Motor neuron (in vitro differentiated cells): ENCODE measurements around the gene VWA1. TPM values are rescaled to one million over a fixed set of nuclear protein-coding genes. Genes with fewer than 3 reads are reported as not detected.
"Not testable (repeated sequence)": the region's sequence is repeated elsewhere in the genome, so short reads cannot be mapped to it uniquely, and the experiment has no call there.

ENCODE experiments used
- ATAC-seq, 8 experiments: fragments of 200-7000 bp; cut with Tn5 transposase; replicated peaks in 6 of 8; 2 replicates each; pipeline ENCODE4 v1.8.0; 2021; ENCODE audit warnings: mild to moderate bottlenecking in 8 of 8, moderate library complexity in 8 of 8
- H3K27ac ChIP-seq, 2 donors: fragments of 250-450 bp; sonication (Bioruptor Pico); 2 replicates each; pipeline ENCODE4 v1.9.0; 2021; ENCODE audit warnings: antibody characterized with exemption in 2 of 2, mild to moderate bottlenecking in 2 of 2, moderate library complexity in 1 of 2
- H3K4me1 ChIP-seq, 2 donors: fragments of 250-450 bp; sonication (Bioruptor Pico); replicated peaks in 1 of 2; 2 replicates each; pipeline ENCODE4 v1.6.1; 2021; ENCODE audit warnings: antibody characterized with exemption in 2 of 2, mild to moderate bottlenecking in 2 of 2, moderate library complexity in 1 of 2
- H3K4me3 ChIP-seq, 5 donors: fragments of 250-450 bp; sonication (Bioruptor Pico); 2 replicates each; pipeline ENCODE4 v1.9.0; 2021; ENCODE audit warnings: antibody characterized with exemption in 5 of 5, mild to moderate bottlenecking in 5 of 5, moderate library complexity in 4 of 5
- WGBS, 10 experiments: fragments of 450-650 bp; shearing (Covaris generic); methylation state at CpG; one replicate each; pipeline ENCODE4 v1.0.0; 2022; 5-methylcytosine and 5-hydroxymethylcytosine counted together
- in situ Hi-C, 9 experiments: fragments of 400-800 bp; cut with MboI; loops; one replicate each; pipeline ENCODE4 v1.15.0; 2021; ENCODE audit warnings: low sequenced_read_pairs in 9 of 9, low pct_unique_long_range_greater_than_20kb in 2 of 9; ENCODE audit not compliant: unreplicated experiment in 9 of 9
- total RNA-seq, 8 experiments: library from RNA; unstranded; fragments of 300-600 nt; gene quantifications; 2 replicates each; pipeline versions ENCODE4 v1.2.3 to v1.2.4, GENCODE V29; 2022

VWA1 gene
- total RNA-seq, 8 experiments from 2014 or later: 0.51 to 19.5 (median 5.8) TPM

DNA sequence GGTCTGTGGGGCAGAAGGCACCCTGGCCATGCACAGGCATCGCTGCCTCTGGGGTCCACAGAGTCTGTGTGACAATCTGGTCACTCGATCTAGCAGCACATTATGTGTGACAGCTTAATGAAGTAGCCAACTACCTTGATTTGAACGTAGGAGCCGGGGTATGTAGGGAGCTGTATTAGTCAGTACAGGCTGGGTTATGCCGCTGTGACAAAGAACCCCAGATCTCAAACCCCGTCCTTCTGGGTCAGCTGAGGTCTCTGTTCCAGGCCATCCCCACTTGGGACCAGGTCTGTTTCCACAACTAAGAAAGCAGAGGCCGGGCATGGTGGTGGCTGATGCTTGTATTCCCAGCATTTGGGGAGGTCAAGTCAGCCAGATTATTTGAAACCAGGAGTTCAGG is 27.8 kb downstream of the VWA1 start:
- in situ Hi-C loops: no loop called here
- Histone ChIP-seq H3K4me1 (no peaks in the 10 kb centered on the region), H3K4me3 (no peak overlapping the region), H3K27ac (no peak overlapping the region)
- no peak for ATAC-seq
- WGBS, 10 experiments: 69 to 85% (median 78%) methylated on average over 2 to 6 of the region's 7 CpGs; no CpG with 5 or more reads in 4 of the 10 experiments

- 80% methylated on average over 2 of the region's 44 CpGs; no CpG with 5 or more reads in 9 of the 10 experiments for WGBS, 10 experiments
- H3K27ac ChIP-seq, in situ Hi-C loops, ATAC-seq, H3K4me3 ChIP-seq: not testable (repeated sequence)
- peaks cover 14 to 18% of the 10 kb centered on the region in 2 donors for H3K4me1 ChIP-seq
Observed at GRCh38 chr1:1468196-1468985, 32.9 kb downstream of the VWA1 start.

DNA sequence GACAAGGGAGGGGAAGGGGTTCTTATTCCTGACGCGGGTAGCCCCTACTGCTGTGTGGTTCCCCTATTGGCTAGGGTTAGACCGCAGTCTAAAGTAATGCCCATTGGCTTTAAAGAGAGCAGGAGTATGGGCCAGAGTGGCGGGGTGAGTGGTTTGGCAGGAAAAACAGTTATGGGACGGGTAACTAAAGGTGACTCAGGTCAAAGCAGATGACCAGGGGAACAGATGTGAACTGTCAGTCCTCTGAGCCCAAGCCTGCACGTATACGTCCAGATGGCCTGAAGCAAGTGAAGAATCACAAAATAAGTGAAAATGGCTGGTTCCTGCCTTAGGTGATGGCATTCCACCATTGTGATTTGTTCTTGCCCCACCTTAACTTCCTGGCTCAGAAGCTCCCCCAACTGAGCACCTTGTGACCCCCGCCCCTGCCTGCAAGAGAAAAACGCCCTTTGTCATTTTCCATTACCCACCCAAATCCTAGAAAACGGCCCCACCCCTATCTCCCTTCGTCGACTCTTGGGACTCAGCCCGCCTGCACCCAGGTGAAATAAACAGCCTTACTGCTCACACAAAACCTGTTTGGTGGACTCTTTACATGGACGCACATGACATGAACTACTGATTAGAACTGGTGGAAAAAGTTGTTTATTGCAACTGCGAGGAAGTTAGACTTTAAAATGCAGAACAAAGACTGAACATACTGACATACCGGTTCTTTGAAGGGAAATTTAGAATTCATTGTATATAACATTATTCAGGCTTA is 35.3 kb downstream of the VWA1 start:
- 0 to 40% (median 10%) methylated on average over 1 to 16 of the region's 16 CpGs; no CpG with 5 or more reads in 1 of the 10 experiments for WGBS, 10 experiments
- H3K27ac ChIP-seq: peak overlapping the region; percentile 10 to 72
- peak in 2 of 8 experiments; percentile 8 for ATAC-seq
- peaks cover 16 to 18% of the 10 kb centered on the region in 2 donors for H3K4me1 ChIP-seq
- in situ Hi-C loops: no loop called here
- H3K4me3 ChIP-seq: peak overlapping the region; percentile 53 to 85 (median 77)

DNA sequence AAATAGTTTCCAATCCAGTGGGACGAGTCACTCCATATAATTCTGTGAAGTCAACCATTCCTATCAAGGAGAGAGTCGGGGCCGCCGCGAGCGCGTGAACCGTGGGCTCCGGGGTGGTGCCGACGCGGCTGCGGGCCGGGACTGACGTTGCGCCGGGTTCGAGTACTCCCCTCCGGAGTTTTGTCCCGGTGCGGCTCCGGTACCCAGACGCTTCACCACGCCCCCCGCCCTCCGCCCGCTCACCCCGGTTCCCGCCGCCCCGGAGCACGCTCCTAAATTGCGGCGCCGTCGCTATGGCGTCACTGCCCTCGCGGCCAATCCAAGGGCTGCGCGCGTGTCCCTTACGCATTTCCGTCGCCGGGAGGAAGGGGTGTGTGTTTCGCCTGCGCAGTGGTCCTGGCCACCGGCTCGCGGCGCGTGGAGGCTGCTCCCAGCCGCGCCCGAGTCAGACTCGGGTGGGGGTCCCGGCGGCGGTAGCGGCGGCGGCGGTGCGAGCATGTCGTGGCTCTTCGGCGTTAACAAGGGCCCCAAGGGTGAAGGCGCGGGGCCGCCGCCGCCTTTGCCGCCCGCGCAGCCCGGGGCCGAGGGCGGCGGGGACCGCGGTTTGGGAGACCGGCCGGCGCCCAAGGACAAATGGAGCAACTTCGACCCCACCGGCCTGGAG is 36.0 kb downstream of the VWA1 start, which contains the start of gene ATAD3B:
Gene ATAD3B (plus strand): TSS at position 377 of the 664 bp plus-strand sequence. CDS start 120 bp downstream, at position 497.
- in situ Hi-C loops: no loop called here
- peak within 1 kb of the TSS; percentile 53 to 85 (median 77) for H3K4me3 ChIP-seq
- peaks cover 16 to 18% of the 10 kb centered on the region in 2 donors for H3K4me1 ChIP-seq
- peak within 1 kb of the TSS; percentile 75 to 94 for H3K27ac ChIP-seq
- 0 to 17% (median 0%) methylated on average over 1 to 18 of the region's 87 CpGs; no CpG with 5 or more reads in 2 of the 10 experiments for WGBS, 10 experiments
- ATAC-seq: peak; percentile 89 to 96 (median 93)

GRCh38 chr1:1472053-1472876 is 36.8 kb downstream of the VWA1 start:
- peak; percentile 17 to 47 (median 28) for ATAC-seq
- 0 to 92% (median 36%) methylated on average over 2 to 5 of the region's 65 CpGs; no CpG with 5 or more reads in 4 of the 10 experiments for WGBS, 10 experiments
- in situ Hi-C loops: not testable (repeated sequence)

DNA sequence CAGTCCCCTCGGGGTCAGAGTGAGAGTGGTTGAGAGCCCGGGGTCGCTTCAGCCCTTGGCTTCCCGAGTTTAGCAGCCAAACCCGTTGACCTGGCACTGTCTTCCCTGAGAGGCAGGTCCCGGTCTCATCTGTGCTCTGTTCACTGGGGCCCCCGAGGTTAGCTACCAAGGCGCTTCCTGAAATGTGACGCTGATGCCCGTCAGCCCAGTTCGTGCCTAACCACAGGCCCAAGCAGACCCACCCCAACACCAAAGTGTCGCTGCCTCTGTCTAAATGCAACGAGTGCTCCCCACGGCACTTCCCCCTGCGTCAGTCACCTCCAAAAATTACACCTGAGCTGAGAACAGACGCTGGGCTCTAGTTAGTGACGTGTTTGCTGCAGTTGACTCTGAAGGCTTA is 40.5 kb downstream of the VWA1 start:
- in situ Hi-C loops, ATAC-seq, H3K4me3 ChIP-seq, H3K27ac ChIP-seq: not testable (repeated sequence)
- no CpG with 5 or more reads among the region's 17 CpGs for WGBS, 10 experiments
- H3K4me1 ChIP-seq: peaks cover 10 to 11% of the 10 kb centered on the region in 2 donors

More at GRCh38 chr1:1472053-1472876, 36.8 kb downstream of the VWA1 start:
- peaks cover 16 to 18% of the 10 kb centered on the region in 2 donors for H3K4me1 ChIP-seq
- H3K27ac ChIP-seq: peak overlapping the region; percentile 75 to 94
- peak overlapping the region; percentile 53 to 85 (median 77) for H3K4me3 ChIP-seq

GRCh38 chr1:1477206-1477605 is 41.7 kb downstream of the VWA1 start:
- no peak for ATAC-seq
- no peak overlapping the region for H3K4me3 ChIP-seq
- H3K27ac ChIP-seq: no peak overlapping the region
- peaks cover 10 to 11% of the 10 kb centered on the region in 2 donors for H3K4me1 ChIP-seq
- WGBS, 10 experiments: 80 to 100% (median 97%) methylated on average over 1 to 10 of the region's 22 CpGs; no CpG with 5 or more reads in 3 of the 10 experiments
- in situ Hi-C loops: no loop called here

GRCh38 chr1:1479547-1480487 is 44.3 kb downstream of the VWA1 start:
- ATAC-seq: peak in 5 of 8 experiments; percentile 16 to 34 (median 25)
- Histone ChIP-seq H3K4me3 (no peak overlapping the region), H3K27ac (no peak overlapping the region), H3K4me1 (no peaks in the 10 kb centered on the region)
- in situ Hi-C loops: no loop called here
- 94 to 100% (median 96%) methylated on average over 3 to 7 of the region's 42 CpGs; no CpG with 5 or more reads in 5 of the 10 experiments for WGBS, 10 experiments

DNA sequence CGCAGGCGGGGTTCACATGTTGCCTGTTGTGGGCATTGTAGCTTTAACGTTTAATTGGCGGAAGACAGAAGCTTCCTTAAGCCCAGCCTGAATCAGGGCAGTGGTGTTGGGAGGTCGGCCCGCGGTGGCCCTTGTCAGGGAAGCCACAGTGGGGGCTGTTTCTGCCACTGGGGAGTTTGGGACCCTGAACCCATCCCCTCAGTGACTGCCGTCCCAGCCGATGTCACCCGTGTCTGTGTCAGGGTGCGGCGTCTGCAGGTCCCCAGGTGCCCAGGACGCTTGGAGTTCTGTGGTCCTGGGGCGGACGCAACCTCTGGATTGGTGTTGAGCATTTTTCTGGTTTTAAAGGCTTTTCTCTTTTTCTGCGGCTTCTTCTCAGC is 45.0 kb downstream of the VWA1 start:
- H3K4me1 ChIP-seq, H3K4me3 ChIP-seq, H3K27ac ChIP-seq, ATAC-seq, in situ Hi-C loops: not testable (repeated sequence)
- 92 to 100% methylated on average over 4 to 7 of the region's 16 CpGs; no CpG with 5 or more reads in 8 of the 10 experiments for WGBS, 10 experiments

DNA sequence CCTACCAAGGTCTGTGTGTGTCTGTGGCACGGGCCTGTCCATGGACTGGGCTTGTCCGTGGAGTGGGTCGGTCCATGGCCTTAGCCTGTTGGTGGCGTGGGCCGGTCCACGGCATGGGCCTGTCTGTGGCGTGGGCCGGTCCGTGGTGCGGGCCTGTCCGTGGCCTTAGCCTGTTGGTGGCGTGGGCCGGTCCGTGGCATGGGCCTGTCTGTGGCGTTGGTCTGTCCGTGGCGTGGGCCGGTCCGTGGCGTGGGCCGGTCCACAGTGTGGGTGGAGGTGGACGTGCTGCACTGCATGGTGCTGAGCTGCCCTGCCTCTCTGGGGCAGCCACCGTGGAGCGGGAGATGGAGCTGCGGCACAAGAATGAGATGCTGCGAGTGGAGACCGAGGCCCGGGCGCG is 46.3 kb downstream of the VWA1 start:
- WGBS, 10 experiments: no CpG with 5 or more reads among the region's 30 CpGs
- H3K4me3 ChIP-seq, H3K4me1 ChIP-seq, in situ Hi-C loops, H3K27ac ChIP-seq: not testable (repeated sequence)
- peak in 3 of 8 experiments; percentile 8 to 16 (median 8) for ATAC-seq

DNA sequence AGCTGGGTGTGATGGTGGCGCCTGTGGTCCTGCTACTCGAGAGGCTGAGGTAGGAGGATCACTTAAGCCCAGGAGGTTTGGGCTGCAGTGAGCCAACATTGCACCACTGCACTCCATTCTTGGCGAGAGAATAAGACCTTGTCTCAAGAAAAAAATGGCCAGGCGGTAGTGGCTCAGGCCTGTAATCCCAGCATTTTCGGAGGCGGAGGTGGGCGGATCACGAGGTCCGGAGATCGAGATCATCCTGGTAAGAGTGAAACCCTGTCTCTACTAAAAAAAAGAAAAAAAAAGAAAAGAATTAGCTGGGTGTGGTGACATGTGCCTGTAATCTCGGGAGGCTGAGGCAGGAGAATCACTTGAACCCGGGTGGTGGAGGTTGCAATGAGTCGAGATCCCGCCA is 47.4 kb downstream of the VWA1 start:
- H3K4me3 ChIP-seq: no peak overlapping the region
- H3K27ac ChIP-seq: no peak overlapping the region
- no peak for ATAC-seq
- 92 to 100% (median 97%) methylated on average over 2 to 14 of the region's 14 CpGs; no CpG with 5 or more reads in 3 of the 10 experiments for WGBS, 10 experiments
- in situ Hi-C loops: no loop called here
- H3K4me1 ChIP-seq: no peaks in the 10 kb centered on the region
